ENCODE results near the gene FAM117A. TPM values are rescaled to one million over a fixed set of nuclear protein-coding genes. Genes with fewer than 3 reads are reported as not detected.

FAM117A gene
- total and polyA plus RNA-seq, 2 of the 8 experiments (the other 6 are each of a cell fraction or from before 2014, with no cell fraction given) = 28.4 to 45.7 TPM

DNA sequence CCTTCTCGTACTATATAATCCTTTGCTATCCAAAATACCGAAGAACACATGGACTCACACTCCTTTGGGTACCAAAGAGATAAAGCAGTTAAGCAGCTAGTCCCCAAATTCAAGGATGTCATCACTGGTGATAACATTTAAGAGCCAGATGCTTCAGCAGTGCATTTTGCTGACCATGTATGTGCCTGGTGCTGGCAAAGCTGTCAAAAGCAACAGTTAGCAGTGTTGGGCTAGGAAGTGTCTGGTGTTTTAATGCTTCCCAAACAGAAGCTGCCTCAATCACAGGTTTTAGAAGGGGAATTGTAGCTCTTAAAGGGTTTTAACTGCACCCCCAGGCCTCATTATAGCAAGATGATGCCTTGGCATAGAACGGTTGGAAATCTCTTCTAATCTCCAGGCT, 4.7 kb downstream of the FAM117A start:
- Histone ChIP-seq H2BK12ac (ENCODE audit: low read depth, low read length) (no peak overlapping the region), H2AK5ac (ENCODE audit: low read depth, low read length) (no peak overlapping the region), H4K91ac (replicated peaks; ENCODE audit: insufficient read length, low read length) (no peak overlapping the region), H4K20me1 (replicated peaks in 1 of 2; ENCODE audit: control insufficient read depth in 1 of 2, insufficient read depth in 2 of 2, low read length in 2 of 2) (peaks cover 0 to 5% of the 10 kb centered on the region in 2 experiments), H2BK15ac (ENCODE audit: low read length) (no peak overlapping the region), H3K27ac (ENCODE audit: low read depth, low read length) (no peak overlapping the region), H3K4me1 (replicated peaks in 1 of 4; ENCODE audit: control insufficient read depth in 3 of 4, insufficient read depth in 4 of 4, low read length in 3 of 4) (peaks cover 0 to 17% (median 3%) of the 10 kb centered on the region in 4 experiments; a peak in 5 of 7 replicates), H2AFZ (ENCODE audit: low read length) (no peak overlapping the region), H3K36me3 (ENCODE audit: control insufficient read depth in 2 of 4, insufficient read depth in 4 of 4, low read length in 3 of 4) (0 out of 8 replicates have a peak, but pooled peaks cover 0 to 2% (median 0%) of the 10 kb centered on the region in 4 experiments), H3K14ac (ENCODE audit: insufficient read length) (no peak overlapping the region), H4K8ac (ENCODE audit: extremely low read depth, insufficient read depth, low read length) (no peak overlapping the region), H3K4me3 (ENCODE audit: extremely low read depth in 1 of 4, insufficient read depth in 2 of 4, low read depth in 3 of 4, low read length in 4 of 4) (no peak overlapping the region), H3K23me2 (ENCODE audit: low read depth, low read length) (peaks cover 7% of the 10 kb centered on the region; the same call in 1 of the 2 replicates), H2BK120ac (replicated peaks; ENCODE audit: low read depth, low read length) (no peak overlapping the region), H3K27me3 (replicated peaks in 1 of 4; ENCODE audit: control insufficient read depth in 3 of 4, extremely low read depth in 1 of 4, insufficient read depth in 3 of 4, low read length in 3 of 4) (no peaks in the 10 kb centered on the region), H3K9ac (replicated peaks in 1 of 4; ENCODE audit: extremely low read depth in 1 of 4, low read depth in 3 of 4, low read length in 3 of 4) (no peak overlapping the region; a peak in 1 of 7 replicates), H3K4ac (replicated peaks; ENCODE audit: insufficient read length, low read depth, low read length) (no peak overlapping the region), H2BK20ac (ENCODE audit: low read length) (no peak overlapping the region), H2BK5ac (ENCODE audit: low read depth, low read length) (no peak overlapping the region), H3K23ac (ENCODE audit: insufficient read length) (no peak overlapping the region), H3K56ac (replicated peaks; ENCODE audit: insufficient read length, low read depth, low read length) (no peak overlapping the region), H3K79me1 (ENCODE audit: low read depth, low read length) (no peaks in the 10 kb centered on the region; the same call in none of the 2 replicates), H4K5ac (ENCODE audit: insufficient read length, low read depth, low read length) (no peak overlapping the region), H3K18ac (ENCODE audit: extremely low read depth, low read length) (no peak overlapping the region), H3K9me3 (ENCODE audit: insufficient read depth in 2 of 2, low read depth in 1 of 2, low read length in 1 of 2) (no peaks in the 10 kb centered on the region), H3K79me2 (ENCODE audit: control insufficient read depth in 1 of 2, insufficient read depth in 2 of 2, low read length in 2 of 2) (peaks cover 26 to 81% of the 10 kb centered on the region in 2 experiments), H3K4me2 (ENCODE audit: insufficient read depth in 1 of 2, low read depth in 2 of 2, low read length in 2 of 2) (no peak overlapping the region)
- 94% methylated on average over 3 of the region's 3 CpGs; no CpG with 5 or more reads in 1 of the 2 experiments for WGBS, 2 experiments (ENCODE audit: extremely low coverage in 1 of 2, insufficient coverage in 1 of 2, insufficient read length in 1 of 2, insufficient replicate concordance in 2 of 2, low coverage in 1 of 2, low lambda C conversion rate in 2 of 2, missing lambda C conversion rate in 1 of 2)
- POLR2A ChIA-PET (ENCODE audit: partially characterized antibody) = interaction anchor here (0.9 to 2.0 kb wide), 3 partner anchors 12 to 29 kb away, joined by 3 to 9 read pairs (median 4); partner anchors contain the start of gene KAT7
- FAIRE-seq (no peak), DNase-seq (ENCODE audit: low read depth in 1 of 2, low spot score in 2 of 2) (no peak)
- CTCF ChIA-PET (ENCODE audit: partially characterized antibody) = interaction anchor here (1.6 to 2.3 kb wide), 2 partner anchors 9 to 51 kb away, joined by 3 to 4 read pairs; partner anchors contain the start of gene SLC35B1
- no peak for TF ChIP-seq CHD1 (IDR thresholded peaks at IDR 0.05; ENCODE audit: low read depth, low read length)
- no peak for TF ChIP-seq SAP30 (IDR thresholded peaks at IDR 0.05; ENCODE audit: insufficient read depth, insufficient replicate concordance, low read length)
- no peak for TF ChIP-seq GTF2F1 (IDR thresholded peaks at IDR 0.05; ENCODE audit: borderline replicate concordance, low read depth, low read length)
- TF ChIP-seq, protein P1, sequence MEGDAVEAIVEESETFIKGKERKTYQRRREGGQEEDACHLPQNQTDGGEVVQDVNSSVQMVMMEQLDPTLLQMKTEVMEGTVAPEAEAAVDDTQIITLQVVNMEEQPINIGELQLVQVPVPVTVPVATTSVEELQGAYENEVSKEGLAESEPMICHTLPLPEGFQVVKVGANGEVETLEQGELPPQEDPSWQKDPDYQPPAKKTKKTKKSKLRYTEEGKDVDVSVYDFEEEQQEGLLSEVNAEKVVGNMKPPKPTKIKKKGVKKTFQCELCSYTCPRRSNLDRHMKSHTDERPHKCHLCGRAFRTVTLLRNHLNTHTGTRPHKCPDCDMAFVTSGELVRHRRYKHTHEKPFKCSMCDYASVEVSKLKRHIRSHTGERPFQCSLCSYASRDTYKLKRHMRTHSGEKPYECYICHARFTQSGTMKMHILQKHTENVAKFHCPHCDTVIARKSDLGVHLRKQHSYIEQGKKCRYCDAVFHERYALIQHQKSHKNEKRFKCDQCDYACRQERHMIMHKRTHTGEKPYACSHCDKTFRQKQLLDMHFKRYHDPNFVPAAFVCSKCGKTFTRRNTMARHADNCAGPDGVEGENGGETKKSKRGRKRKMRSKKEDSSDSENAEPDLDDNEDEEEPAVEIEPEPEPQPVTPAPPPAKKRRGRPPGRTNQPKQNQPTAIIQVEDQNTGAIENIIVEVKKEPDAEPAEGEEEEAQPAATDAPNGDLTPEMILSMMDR (IDR thresholded peaks at IDR 0.05; ENCODE audit: control extremely low read depth in 1 of 3, insufficient read depth in 1 of 3, low read depth in 1 of 3, low read length in 3 of 3) = no peak
- no peak for TF ChIP-seq SIRT6 (IDR thresholded peaks at IDR 0.05; ENCODE audit: low read length)
- TF ChIP-seq, protein P2, sequence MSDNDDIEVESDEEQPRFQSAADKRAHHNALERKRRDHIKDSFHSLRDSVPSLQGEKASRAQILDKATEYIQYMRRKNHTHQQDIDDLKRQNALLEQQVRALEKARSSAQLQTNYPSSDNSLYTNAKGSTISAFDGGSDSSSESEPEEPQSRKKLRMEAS (IDR thresholded peaks at IDR 0.05) = no peak
- no peak for TF ChIP-seq HDAC2 (IDR thresholded peaks at IDR 0.05; ENCODE audit: borderline replicate concordance in 1 of 2, low read depth in 2 of 2, low read length in 2 of 2)
- TF ChIP-seq RBBP5 (IDR thresholded peaks at IDR 0.05; ENCODE audit: borderline replicate concordance, low read depth, low read length) = no peak
- TF ChIP-seq KDM1A (IDR thresholded peaks at IDR 0.05; ENCODE audit: borderline replicate concordance, low read length) = no peak

All from H1 (cell line).